IPS-20b (cell line): ENCODE data around the gene NNT.
A peak's percentile ranks its signal among the peaks of the same experiment; 100 is the strongest.
"Not testable (repeated sequence)": the region's sequence is repeated elsewhere in the genome, so short reads cannot be mapped to it uniquely, and the experiment has no call there.

Experiments used
- H3K27ac ChIP-seq: one replicate; pipeline ENCODE4 v1.5.1; 2013; ENCODE audit warnings: low read length
- H3K27me3 ChIP-seq: 2 replicates; pipeline ENCODE4 v1.6.1; 2013; ENCODE audit warnings: mild to moderate bottlenecking, low read length, inconsistent platforms; ENCODE audit not compliant: insufficient read depth
- H3K36me3 ChIP-seq: 2 replicates; pipeline ENCODE4 v1.6.1; 2013; ENCODE audit warnings: low read depth, mild to moderate bottlenecking, inconsistent platforms, low read length, moderate library complexity; ENCODE audit not compliant: insufficient read depth
- H3K4me1 ChIP-seq: 2 replicates; pipeline ENCODE4 v1.6.1; 2013; ENCODE audit warnings: mild to moderate bottlenecking, control low read depth, inconsistent platforms, low read length, moderate library complexity; ENCODE audit not compliant: insufficient read depth
- H3K4me3 ChIP-seq: 2 replicates; pipeline ENCODE4 v1.5.1; 2013; ENCODE audit warnings: mild to moderate bottlenecking, low read length, inconsistent platforms
- H3K9ac ChIP-seq: 2 replicates; pipeline ENCODE4 v1.6.1; 2013; ENCODE audit warnings: low read depth, mild to moderate bottlenecking, inconsistent platforms, low read length, moderate library complexity
- H3K9me3 ChIP-seq: 2 replicates; pipeline ENCODE4 v1.6.1; 2013; ENCODE audit warnings: mild to moderate bottlenecking, low read depth, low read length, inconsistent platforms; ENCODE audit not compliant: insufficient read depth

NNT gene

DNA sequence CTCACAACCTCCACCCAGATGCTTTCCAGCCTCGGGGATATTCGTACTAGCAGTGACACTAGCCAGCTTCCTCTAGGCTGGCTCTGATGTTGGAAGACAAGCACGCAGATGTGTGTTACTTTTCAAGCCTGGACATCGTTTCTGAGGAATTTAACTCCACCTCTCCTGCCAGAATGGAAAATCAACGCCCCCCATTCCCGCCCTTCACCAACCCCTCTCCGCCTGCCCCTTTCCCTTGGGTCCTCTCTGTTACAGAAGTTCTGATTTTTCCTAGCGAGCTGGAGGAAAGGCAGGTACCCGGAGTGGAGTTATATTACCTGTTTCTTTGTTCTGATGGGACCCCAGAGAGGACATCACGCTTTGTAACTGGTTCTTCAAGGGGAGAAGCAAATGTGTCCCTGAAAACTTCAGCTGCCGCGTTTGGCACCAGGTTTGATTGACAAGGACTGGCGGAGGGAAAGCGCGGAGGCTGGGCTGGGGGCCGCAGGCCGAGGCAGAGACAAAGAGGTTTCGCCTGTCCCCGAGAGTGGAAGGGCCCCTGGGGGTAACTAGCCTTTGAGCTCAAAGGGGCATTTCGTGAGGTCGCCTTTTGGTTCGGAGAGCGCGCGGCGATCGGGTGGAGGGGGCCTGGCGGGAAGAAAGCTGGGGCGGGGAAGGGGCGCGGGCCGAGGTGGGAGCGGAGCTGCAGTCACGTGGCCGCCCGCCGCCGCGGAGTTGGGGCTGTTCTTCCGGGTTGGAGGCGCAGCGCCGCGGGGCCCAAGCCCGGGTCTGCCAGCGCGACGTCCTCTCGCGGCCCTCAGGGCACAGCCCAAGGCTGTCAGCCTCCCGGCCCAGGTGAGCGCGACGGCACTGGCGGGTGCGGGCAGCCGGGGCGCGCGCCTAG is at the start of gene NNT:
Gene NNT (plus strand): TSS at position 720 of the 883 bp plus-strand sequence. CDS start 6,016 bp downstream, outside the sequence.
- H3K4me3 ChIP-seq, result peak within 1 kb of the TSS; percentile 90
- peaks cover 12% of the 10 kb centered on the region; the same call in 1 of the 2 replicates for H3K27me3 ChIP-seq
- peak within 1 kb of the TSS; percentile 82 for H3K9ac ChIP-seq
- 0 out of 2 replicates have a peak, but pooled peaks cover 5% of the 10 kb centered on the region for H3K36me3 ChIP-seq
- H3K27ac ChIP-seq, result peak within 1 kb of the TSS; percentile 40
- H3K4me1 ChIP-seq, result peaks cover 6% of the 10 kb centered on the region; the same call in 1 of the 2 replicates
- no peaks in the 10 kb centered on the region for H3K9me3 ChIP-seq

DNA sequence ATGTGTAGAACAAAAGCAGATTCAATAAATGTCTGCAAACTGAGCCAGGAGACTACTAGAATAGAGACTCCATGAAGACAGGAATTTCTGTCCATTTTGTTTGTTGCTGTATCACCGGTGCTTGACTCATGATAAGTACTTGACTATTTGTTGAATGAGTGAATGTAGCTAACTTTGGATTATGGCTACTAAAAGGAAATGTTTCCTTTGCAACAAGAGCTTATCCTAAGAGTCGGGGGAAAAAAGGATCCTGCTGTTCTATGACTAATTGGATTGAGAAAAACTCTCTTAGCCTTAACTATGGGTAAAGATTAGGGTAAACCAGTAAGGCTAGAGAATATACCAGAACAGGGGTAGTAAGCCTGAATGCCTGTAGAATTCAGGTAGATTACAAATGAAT is 49.6 kb upstream of the NNT start:
- H3K9ac ChIP-seq, result no peak overlapping the region
- H3K4me1 ChIP-seq, result peaks cover 10% of the 10 kb centered on the region; the same call in 1 of the 2 replicates
- H3K27me3 ChIP-seq, result no peaks in the 10 kb centered on the region
- peak overlapping the region; percentile 100; the same call in 1 of the 2 replicates for H3K4me3 ChIP-seq
- H3K36me3 ChIP-seq, result peaks cover 73% of the 10 kb centered on the region
- no peak overlapping the region for H3K27ac ChIP-seq
- no peaks in the 10 kb centered on the region for H3K9me3 ChIP-seq

DNA sequence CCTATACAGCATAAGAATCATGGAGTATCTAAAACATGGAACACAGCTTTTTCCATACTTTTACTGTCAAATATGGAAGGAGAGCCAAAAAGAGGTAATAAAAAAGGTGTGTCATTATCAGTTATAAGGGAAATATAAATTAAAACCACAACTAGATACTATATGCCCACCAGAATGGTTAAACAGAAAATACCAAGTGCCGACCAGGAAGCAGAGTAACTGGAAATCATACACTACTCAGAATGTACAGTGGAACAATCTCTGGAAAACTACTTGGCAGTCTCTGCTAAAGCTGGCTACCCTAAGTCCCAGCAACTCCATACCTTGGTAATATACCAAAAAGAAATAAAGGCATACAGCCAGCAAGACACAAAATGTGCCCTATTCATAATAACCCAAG is 48.5 kb upstream of the NNT start:
- H3K27me3 ChIP-seq, result no peaks in the 10 kb centered on the region
- H3K27ac ChIP-seq, result no peak overlapping the region
- peak overlapping the region; percentile 11; the same call in 1 of the 2 replicates for H3K9ac ChIP-seq
- no peaks in the 10 kb centered on the region for H3K9me3 ChIP-seq
- H3K4me1 ChIP-seq, result peaks cover 10% of the 10 kb centered on the region; the same call in 1 of the 2 replicates
- H3K4me3 ChIP-seq, result peak overlapping the region; percentile 100
- peaks cover 64% of the 10 kb centered on the region for H3K36me3 ChIP-seq

DNA sequence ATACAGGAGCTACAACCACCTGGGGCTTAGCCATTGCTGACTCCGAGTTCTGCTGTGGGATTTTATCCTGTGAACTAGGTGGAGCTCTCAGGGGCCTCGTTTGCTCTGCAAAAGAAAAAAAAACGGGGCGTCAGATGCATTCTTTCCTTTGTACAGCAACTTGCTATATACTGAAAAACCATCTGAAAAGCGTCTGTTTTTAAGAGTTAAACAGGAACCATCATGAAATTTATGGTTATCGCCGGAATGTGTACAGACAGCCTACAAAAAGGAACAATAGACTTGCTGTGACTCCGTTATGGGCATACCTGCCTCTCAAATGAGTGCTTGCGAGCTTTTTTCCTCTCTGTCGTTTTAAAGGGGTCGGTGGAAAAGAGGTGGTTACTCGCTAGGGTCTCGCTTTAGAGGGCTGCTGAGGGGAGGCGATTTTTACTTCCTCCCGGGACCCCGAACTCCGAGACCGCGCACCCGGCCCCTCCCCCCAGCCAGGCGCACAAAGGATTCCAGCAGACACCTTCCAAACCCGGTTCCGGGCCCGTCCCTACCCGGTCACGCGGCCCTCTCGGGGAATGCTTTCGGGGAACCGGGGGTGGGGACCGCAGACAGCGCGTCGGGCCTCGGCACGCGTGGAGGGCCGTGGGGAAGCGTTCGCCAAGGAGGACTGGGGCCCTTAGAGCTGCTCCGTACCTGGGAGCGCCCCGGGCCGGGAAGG is 46.9 kb upstream of the NNT start:
- H3K27me3 ChIP-seq, result no peaks in the 10 kb centered on the region
- peak overlapping the region; percentile 100 for H3K4me3 ChIP-seq
- peak overlapping the region; percentile 100 for H3K9ac ChIP-seq
- peaks cover 10% of the 10 kb centered on the region; the same call in 1 of the 2 replicates for H3K4me1 ChIP-seq
- peak overlapping the region; percentile 87 for H3K27ac ChIP-seq
- H3K36me3 ChIP-seq, result peaks cover 50% of the 10 kb centered on the region
- no peaks in the 10 kb centered on the region for H3K9me3 ChIP-seq

DNA sequence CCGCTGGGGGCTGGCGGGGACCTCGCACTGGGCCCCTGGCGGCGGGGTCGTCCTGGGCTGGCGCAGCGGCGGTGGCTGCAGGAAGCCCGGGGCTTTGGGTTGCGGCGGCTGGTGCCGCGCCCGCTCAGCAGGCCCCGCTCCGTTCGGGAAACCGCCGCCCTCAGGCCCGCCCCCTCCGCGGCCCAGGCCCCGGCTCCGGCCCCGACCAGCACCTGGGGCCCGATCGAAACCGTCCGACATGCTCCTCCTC is 46.4 kb upstream of the NNT start:
- Histone ChIP-seq H3K27ac (peak overlapping the region; percentile 87), H3K9ac (peak overlapping the region; percentile 100), H3K4me3 (peak overlapping the region; percentile 100; the same call in 1 of the 2 replicates), H3K36me3 (peaks cover 45% of the 10 kb centered on the region)
- not testable (repeated sequence) for H3K27me3 ChIP-seq, H3K9me3 ChIP-seq, H3K4me1 ChIP-seq

DNA sequence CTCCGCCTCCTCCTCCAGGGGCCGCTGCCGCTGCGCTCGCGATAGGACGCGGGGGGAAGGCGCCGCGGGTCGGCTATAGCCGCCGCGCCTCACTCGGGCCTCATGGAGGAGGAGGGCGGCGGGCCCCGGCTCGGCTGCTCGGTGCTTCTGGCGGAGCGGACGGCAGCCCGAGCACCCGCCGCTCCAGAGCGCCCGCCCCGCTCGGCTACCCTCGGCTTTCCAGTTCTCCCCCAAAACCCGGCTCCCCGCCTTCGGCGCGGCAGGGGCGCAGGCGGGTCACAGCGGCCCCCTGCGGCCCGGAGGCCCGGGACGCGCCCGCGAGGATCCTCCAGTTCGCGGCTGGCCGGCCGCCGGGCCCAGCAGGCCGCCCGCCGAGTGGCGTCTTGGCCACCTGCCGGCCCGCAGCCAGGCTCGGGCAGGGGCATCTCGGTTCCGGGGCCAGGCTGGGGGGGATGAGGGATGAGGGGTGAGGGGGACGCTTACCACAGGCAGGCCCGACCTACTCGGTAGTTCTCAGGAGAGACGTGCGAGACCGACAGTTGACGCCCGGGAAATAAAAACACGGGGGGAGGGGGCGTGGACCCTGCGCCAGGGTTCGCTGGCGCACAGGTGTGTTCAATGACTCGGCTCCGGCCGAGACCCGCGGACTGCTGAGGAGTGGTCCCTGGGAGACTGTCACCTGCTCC is 46.0 kb upstream of the NNT start, which contains the start of gene PAIP1:
Gene PAIP1 (minus strand): TSS at position 221 of the 686 bp plus-strand sequence. CDS start 231 bp downstream, outside the sequence.
- peaks cover 40% of the 10 kb centered on the region for H3K36me3 ChIP-seq
- H3K27ac ChIP-seq, result peak within 1 kb of the TSS; percentile 87
- no peaks in the 10 kb centered on the region for H3K27me3 ChIP-seq
- H3K4me3 ChIP-seq, result peak within 1 kb of the TSS; percentile 100
- peak within 1 kb of the TSS; percentile 100 for H3K9ac ChIP-seq
- no peaks in the 10 kb centered on the region for H3K9me3 ChIP-seq
- H3K4me1 ChIP-seq, result peaks cover 10% of the 10 kb centered on the region; the same call in 1 of the 2 replicates

DNA sequence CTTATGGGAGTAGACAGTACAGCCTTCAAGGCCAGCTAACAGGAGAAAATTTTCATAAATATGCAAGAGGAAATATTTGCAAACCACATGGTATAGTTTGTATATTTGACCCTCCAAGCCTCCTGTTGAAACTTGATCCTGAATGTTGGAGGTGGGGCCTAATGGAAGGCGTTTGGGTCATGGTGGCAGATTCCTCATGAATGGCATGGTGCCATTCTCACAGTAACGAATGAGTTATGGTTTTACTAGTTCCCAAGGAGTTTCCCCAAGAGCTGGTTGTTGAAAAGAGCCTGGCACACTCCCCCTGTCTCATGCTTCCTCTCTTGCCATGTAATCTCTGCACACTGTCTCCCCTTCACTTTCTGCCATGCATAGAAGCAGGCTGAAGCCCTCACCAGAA is 42.9 kb upstream of the NNT start:
- no peak overlapping the region for H3K9ac ChIP-seq
- no peak overlapping the region for H3K4me3 ChIP-seq
- no peaks in the 10 kb centered on the region for H3K27me3 ChIP-seq
- no peak overlapping the region for H3K27ac ChIP-seq
- H3K4me1 ChIP-seq, result peaks cover under 1% of the 10 kb centered on the region; the same call in 1 of the 2 replicates
- peaks cover 9% of the 10 kb centered on the region; the same call in 1 of the 2 replicates for H3K36me3 ChIP-seq
- H3K9me3 ChIP-seq, result no peaks in the 10 kb centered on the region

DNA sequence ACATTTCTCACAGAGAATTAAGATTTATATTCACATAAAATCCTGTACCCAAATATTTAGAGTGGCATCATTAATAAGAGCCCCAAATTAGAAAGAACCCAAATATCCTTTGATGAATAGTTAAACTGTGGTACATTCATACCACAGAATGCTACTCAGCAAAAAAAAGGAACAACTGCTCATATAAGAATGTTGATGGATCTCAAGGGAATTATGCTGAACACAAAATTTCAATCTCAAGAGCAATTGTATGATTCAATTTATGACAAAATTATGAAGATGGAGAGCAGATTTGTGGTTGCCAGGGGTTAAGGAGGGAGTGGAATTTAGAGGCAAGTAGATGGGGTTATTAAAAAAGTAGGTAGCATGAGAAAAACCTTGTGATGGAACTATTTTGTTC is 41.6 kb upstream of the NNT start:
- Histone ChIP-seq H3K27me3 (no peaks in the 10 kb centered on the region), H3K36me3 (no peaks in the 10 kb centered on the region), H3K4me3 (no peak overlapping the region), H3K9me3 (no peaks in the 10 kb centered on the region), H3K27ac (no peak overlapping the region), H3K9ac (no peak overlapping the region), H3K4me1 (no peaks in the 10 kb centered on the region)

DNA sequence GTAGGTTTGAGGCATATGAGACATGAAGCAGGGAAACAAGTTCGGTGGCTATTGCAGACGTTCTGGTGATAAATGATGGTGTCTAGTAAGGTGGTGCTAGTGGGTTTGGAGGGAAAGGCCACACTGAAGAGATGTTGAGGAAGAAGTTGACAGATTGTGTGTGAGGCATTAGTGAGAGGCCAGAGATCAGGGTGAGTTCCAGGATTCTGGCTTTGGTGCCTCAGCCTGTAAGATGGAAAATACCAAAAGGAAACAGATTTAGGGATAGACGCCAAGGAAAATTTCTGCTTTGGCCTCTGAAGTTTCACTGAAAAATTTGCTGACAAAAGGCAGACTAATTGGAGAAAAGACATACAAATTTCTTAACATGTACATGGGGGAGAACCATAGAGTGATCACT is 39.7 kb upstream of the NNT start:
- H3K27me3 ChIP-seq, result no peaks in the 10 kb centered on the region
- no peaks in the 10 kb centered on the region for H3K36me3 ChIP-seq
- no peaks in the 10 kb centered on the region for H3K4me1 ChIP-seq
- H3K9me3 ChIP-seq, result no peaks in the 10 kb centered on the region
- no peak overlapping the region for H3K4me3 ChIP-seq
- H3K27ac ChIP-seq, result no peak overlapping the region
- H3K9ac ChIP-seq, result no peak overlapping the region

DNA sequence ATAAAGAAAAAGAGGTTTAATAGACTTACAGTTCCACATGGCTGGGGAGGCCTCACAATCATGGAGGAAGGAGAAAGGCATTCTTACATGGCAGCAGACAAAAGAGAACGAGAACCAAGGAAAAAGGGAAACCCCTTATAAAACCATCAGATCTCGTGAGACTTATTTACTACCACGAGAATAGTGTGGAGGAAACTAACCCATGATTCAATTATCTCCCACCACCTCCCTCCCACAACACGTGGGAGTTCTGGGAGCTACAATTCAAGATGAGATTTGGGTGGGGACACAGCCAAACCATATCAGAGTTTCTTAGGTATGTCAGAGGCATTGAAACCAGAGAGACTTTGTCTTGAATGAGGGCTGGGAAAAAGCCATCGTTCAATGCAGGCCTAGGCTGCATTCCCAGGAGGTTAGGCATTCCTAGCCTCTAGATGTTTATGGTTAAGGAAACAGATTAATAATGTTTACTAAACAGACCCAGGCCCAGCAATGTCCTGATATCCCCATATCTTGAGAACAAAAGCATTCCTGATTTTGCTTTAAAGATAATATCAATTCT is 38.6 kb upstream of the NNT start:
- no peaks in the 10 kb centered on the region for H3K27me3 ChIP-seq
- H3K9ac ChIP-seq, result no peak overlapping the region
- H3K36me3 ChIP-seq, result no peaks in the 10 kb centered on the region
- no peak overlapping the region for H3K27ac ChIP-seq
- no peaks in the 10 kb centered on the region for H3K4me1 ChIP-seq
- H3K4me3 ChIP-seq, result no peak overlapping the region
- H3K9me3 ChIP-seq, result no peaks in the 10 kb centered on the region

DNA sequence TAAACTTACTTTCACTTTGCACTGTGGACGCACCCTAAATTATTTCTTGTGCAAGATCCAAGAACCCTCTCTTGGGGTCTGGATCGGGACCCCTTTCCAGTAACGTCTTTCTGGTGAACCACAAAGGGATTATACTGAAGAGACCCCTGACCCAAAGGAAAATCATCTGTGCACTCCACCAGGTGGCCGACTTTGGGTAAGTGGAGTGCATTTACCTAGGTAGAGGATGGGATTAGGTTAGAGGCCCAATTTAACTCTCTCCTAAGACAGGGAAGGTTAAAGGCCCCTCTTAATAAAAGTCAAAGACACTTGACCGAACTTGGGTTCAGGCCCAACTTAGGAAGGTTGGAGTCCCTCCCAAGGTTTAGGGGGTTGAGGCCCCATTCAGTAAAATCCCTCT is 37.9 kb upstream of the NNT start:
- H3K27me3 ChIP-seq, result no peaks in the 10 kb centered on the region
- H3K4me1 ChIP-seq, result no peaks in the 10 kb centered on the region
- H3K9ac ChIP-seq, result no peak overlapping the region
- no peaks in the 10 kb centered on the region for H3K36me3 ChIP-seq
- H3K4me3 ChIP-seq, result no peak overlapping the region
- H3K9me3 ChIP-seq, result no peaks in the 10 kb centered on the region
- no peak overlapping the region for H3K27ac ChIP-seq
